Neuron (in vitro differentiated cells): ENCODE results near the gene PIWIL1.

ENCODE experiments used
- H2AFZ ChIP-seq: one replicate; pipeline ENCODE4 v1.6.1; 2013; ENCODE audit warnings: low read depth, mild to moderate bottlenecking, inconsistent platforms, low read length, moderate library complexity
- H3K27me3 ChIP-seq: one replicate; pipeline ENCODE4 v1.6.1; 2013; ENCODE audit warnings: low read length; ENCODE audit not compliant: insufficient read depth
- H3K36me3 ChIP-seq: one replicate; pipeline ENCODE4 v1.6.1; 2013; ENCODE audit warnings: low read length; ENCODE audit not compliant: insufficient read depth
- H3K4me1 ChIP-seq: one replicate; pipeline ENCODE4 v1.6.1; 2013; ENCODE audit warnings: low read length; ENCODE audit not compliant: insufficient read depth
- H3K4me3 ChIP-seq: 2 replicates; pipeline ENCODE4 v1.5.1; 2013; ENCODE audit warnings: mild to moderate bottlenecking, low read length, moderate library complexity
- H3K9me3 ChIP-seq: one replicate; pipeline ENCODE4 v1.6.1; 2013; ENCODE audit warnings: low read length

The PIWIL1 gene

DNA sequence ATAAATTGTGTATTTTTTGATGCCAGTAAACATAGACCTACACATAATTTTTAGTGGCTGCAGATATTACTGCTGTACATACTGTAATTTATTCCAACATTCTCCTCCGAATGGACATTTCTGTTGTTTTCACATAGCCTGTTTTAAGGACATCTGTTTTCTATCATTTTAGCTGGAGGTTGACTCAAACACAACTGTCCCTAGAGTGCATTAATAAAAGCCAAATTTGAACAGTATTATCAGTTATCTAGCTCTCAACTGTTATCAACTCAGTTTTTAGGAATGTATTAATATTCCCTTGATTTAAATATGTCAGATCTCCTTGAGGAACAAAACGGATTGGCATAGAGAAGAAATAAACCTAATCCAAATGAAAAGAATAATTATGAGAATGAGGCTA is 17.2 kb upstream of the PIWIL1 start:
- H3K27me3 ChIP-seq: no peaks in the 10 kb centered on the region
- no peak overlapping the region for H3K4me3 ChIP-seq
- no peaks in the 10 kb centered on the region for H3K9me3 ChIP-seq
- H3K36me3 ChIP-seq: no peaks in the 10 kb centered on the region
- H3K4me1 ChIP-seq: no peaks in the 10 kb centered on the region
- no peak overlapping the region for H2AFZ ChIP-seq

- Histone ChIP-seq H3K36me3 (no peaks in the 10 kb centered on the region), H3K9me3 (no peaks in the 10 kb centered on the region), H3K27me3 (no peaks in the 10 kb centered on the region), H3K4me3 (no peak overlapping the region), H2AFZ (no peak overlapping the region), H3K4me1 (no peaks in the 10 kb centered on the region)
These were observed 15.4 kb upstream of the PIWIL1 start for GRCh38 chr12:130322263-130322662.

DNA sequence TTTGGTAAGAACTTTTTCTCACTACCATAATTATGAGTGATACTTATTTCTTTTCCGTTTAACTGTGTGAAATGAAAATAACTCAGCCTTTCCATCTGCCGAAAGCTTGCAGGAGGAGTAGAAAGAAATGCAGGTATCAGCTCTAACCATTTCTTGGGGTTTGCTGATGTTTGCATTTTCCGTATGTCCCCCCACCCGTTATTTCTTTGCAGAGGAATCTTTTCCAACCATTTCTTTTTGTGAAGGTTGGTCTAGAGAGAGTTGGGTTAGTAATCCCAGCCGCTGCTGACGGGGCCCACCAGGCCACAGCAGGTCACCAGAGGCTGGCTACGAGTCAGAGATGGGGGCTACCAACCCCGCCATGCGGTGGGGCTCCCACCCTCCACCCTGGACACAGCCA is 7.0 kb upstream of the PIWIL1 start:
- Histone ChIP-seq H3K9me3 (no peaks in the 10 kb centered on the region), H3K4me3 (no peak overlapping the region), H3K27me3 (peaks cover 5% of the 10 kb centered on the region), H3K4me1 (no peaks in the 10 kb centered on the region), H2AFZ (no peak overlapping the region), H3K36me3 (no peaks in the 10 kb centered on the region)

DNA sequence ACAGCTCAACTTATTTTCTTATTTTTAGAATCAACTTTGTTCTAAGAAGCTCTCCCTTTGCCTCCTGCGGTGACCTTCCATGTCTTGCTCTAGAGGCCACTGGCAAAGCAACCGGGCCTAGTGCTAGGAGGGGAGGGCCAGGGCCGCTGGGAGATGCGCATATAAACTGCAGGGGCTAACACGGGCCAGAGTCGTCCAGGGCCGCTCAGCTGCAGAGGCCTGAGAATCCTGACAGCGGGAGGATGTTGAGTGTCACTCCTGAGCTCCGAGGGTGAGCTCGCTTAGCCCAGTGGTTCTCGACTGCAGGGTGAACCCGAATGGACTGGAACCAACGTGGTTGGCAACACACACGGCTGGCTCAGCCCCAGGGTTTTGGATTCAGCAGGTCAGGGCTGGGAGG is 6.5 kb upstream of the PIWIL1 start:
- peaks cover 5% of the 10 kb centered on the region for H3K27me3 ChIP-seq
- no peak overlapping the region for H2AFZ ChIP-seq
- H3K36me3 ChIP-seq: no peaks in the 10 kb centered on the region
- H3K4me3 ChIP-seq: no peak overlapping the region
- no peaks in the 10 kb centered on the region for H3K4me1 ChIP-seq
- H3K9me3 ChIP-seq: no peaks in the 10 kb centered on the region

GRCh38 chr12:130333341-130333740 is 4.3 kb upstream of the PIWIL1 start:
- Histone ChIP-seq H3K4me1 (no peaks in the 10 kb centered on the region), H3K36me3 (no peaks in the 10 kb centered on the region), H3K9me3 (no peaks in the 10 kb centered on the region), H2AFZ (no peak overlapping the region), H3K27me3 (no peaks in the 10 kb centered on the region), H3K4me3 (no peak overlapping the region)

GRCh38 chr12:130334399-130334798 is 3.3 kb upstream of the PIWIL1 start:
- Histone ChIP-seq H3K36me3 (no peaks in the 10 kb centered on the region), H3K4me3 (no peak overlapping the region), H3K9me3 (no peaks in the 10 kb centered on the region), H2AFZ (no peak overlapping the region), H3K27me3 (no peaks in the 10 kb centered on the region), H3K4me1 (no peaks in the 10 kb centered on the region)

- Histone ChIP-seq H3K27me3 (no peaks in the 10 kb centered on the region), H3K4me1 (no peaks in the 10 kb centered on the region), H3K9me3 (no peaks in the 10 kb centered on the region), H3K4me3 (no peak overlapping the region), H2AFZ (no peak overlapping the region), H3K36me3 (no peaks in the 10 kb centered on the region)
These were observed 2.8 kb upstream of the PIWIL1 start for GRCh38 chr12:130334937-130335336.

- Histone ChIP-seq H3K36me3 (no peaks in the 10 kb centered on the region), H2AFZ (no peak overlapping the region), H3K4me3 (no peak overlapping the region), H3K9me3 (no peaks in the 10 kb centered on the region), H3K27me3 (no peaks in the 10 kb centered on the region), H3K4me1 (no peaks in the 10 kb centered on the region)
These were observed 1.9 kb upstream of the PIWIL1 start for GRCh38 chr12:130335517-130336392.

GRCh38 chr12:130336723-130337487 is 782 bp upstream of the PIWIL1 start:
- no peak overlapping the region for H3K4me3 ChIP-seq
- no peaks in the 10 kb centered on the region for H3K9me3 ChIP-seq
- H3K4me1 ChIP-seq: no peaks in the 10 kb centered on the region
- no peak overlapping the region for H2AFZ ChIP-seq
- no peaks in the 10 kb centered on the region for H3K27me3 ChIP-seq
- H3K36me3 ChIP-seq: no peaks in the 10 kb centered on the region

GRCh38 chr12:130338794-130339601 is 1.3 kb downstream of the PIWIL1 start:
- Histone ChIP-seq H3K4me1 (no peaks in the 10 kb centered on the region), H2AFZ (no peak overlapping the region), H3K27me3 (no peaks in the 10 kb centered on the region), H3K36me3 (no peaks in the 10 kb centered on the region), H3K4me3 (no peak overlapping the region), H3K9me3 (no peaks in the 10 kb centered on the region)

DNA sequence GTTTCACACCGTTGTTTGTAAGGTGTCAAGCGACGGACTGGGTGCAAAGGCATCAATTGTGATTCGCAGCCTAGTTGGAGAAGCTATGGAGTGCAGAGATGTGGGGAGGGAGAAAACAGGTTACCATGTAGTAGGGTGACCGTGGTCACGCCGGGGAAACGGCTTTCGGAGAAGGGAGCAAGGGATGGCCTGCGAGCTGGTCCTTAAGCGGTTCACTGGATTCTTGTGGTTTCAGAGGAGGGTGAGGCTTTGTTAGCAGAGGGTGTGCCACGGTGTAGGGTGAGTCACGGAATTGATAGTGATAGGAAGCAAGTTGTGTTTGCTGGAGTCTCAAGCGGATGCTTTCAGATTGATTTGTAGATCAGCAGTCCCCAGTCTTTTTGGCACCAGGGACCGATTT is 2.3 kb downstream of the PIWIL1 start:
- H3K4me3 ChIP-seq: no peak overlapping the region
- no peaks in the 10 kb centered on the region for H3K27me3 ChIP-seq
- H2AFZ ChIP-seq: no peak overlapping the region
- no peaks in the 10 kb centered on the region for H3K9me3 ChIP-seq
- H3K4me1 ChIP-seq: no peaks in the 10 kb centered on the region
- no peaks in the 10 kb centered on the region for H3K36me3 ChIP-seq

DNA sequence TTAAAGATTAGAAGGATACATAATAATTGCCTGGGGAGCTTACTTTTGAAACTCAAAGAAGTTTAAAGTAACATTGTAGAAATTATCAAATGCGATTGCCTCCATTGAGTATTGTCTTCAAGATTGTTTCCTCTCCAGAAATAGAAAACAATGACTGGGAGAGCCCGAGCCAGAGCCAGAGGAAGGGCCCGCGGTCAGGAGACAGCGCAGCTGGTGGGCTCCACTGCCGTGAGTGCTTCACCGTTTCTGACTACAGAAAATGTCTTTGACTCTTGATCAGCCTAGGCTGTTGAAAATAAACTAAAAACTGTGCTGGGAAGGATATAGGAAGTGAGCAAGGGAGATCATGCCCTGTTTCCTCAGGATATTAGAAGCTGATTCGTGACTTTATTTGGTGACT is 4.8 kb downstream of the PIWIL1 start:
- Histone ChIP-seq H3K4me1 (no peaks in the 10 kb centered on the region), H2AFZ (no peak overlapping the region), H3K27me3 (no peaks in the 10 kb centered on the region), H3K4me3 (no peak overlapping the region), H3K36me3 (no peaks in the 10 kb centered on the region), H3K9me3 (no peaks in the 10 kb centered on the region)

DNA sequence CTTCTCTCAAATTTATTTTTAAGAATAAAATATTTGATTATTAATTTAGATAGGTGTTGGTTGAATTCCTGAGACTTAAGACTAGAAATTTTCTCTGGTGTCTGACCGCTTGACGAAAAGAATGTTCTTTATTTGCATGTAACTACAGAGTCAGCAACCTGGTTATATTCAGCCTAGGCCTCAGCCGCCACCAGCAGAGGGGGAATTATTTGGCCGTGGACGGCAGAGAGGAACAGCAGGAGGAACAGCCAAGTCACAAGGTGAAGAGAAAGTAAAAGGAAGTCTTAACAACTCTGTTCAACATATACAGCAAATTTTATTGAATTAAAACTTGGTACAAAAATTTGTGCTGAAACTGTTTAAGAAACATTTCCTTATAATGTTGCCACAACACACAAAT is 5.2 kb downstream of the PIWIL1 start:
- no peaks in the 10 kb centered on the region for H3K27me3 ChIP-seq
- H2AFZ ChIP-seq: no peak overlapping the region
- H3K4me3 ChIP-seq: no peak overlapping the region
- H3K36me3 ChIP-seq: no peaks in the 10 kb centered on the region
- H3K9me3 ChIP-seq: no peaks in the 10 kb centered on the region
- H3K4me1 ChIP-seq: no peaks in the 10 kb centered on the region
